Brain microvascular endothelial cell (primary cell): Measurements from ENCODE around the gene USH1G.

Source experiments
- DNase-seq: peaks from one replicate; pipeline ENCODE4 v3.0.0-alpha.2; 2020
- H3K27ac ChIP-seq: fragments of 250-450 bp; sonication (Bioruptor Pico); 2 replicates; pipeline ENCODE4 v1.5.1; 2020; ENCODE audit warnings: mild to moderate bottlenecking, moderate library complexity
- H3K27me3 ChIP-seq: fragments of 250-450 bp; sonication (Bioruptor Pico); replicated peaks from 2 replicates; pipeline ENCODE4 v1.5.1; 2020; ENCODE audit warnings: mild to moderate bottlenecking
- H3K36me3 ChIP-seq: fragments of 250-450 bp; sonication (Bioruptor Pico); replicated peaks from 2 replicates; pipeline ENCODE4 v1.5.1; 2020; ENCODE audit warnings: mild to moderate bottlenecking
- H3K4me3 ChIP-seq: 2 replicates; pipeline ENCODE4 v1.5.1; 2011; ENCODE audit warnings: low read depth, mild to moderate bottlenecking, control low read depth, low read length, moderate library complexity
- in situ Hi-C: cut with HindIII; loops from 2 replicates; pipeline ENCODE4 v1.10.0; 2017; ENCODE audit warnings: low sequenced_read_pairs, low pct_ligation_motif_present
- TF ChIP-seq, protein P1 (sequence below): IDR thresholded peaks from 2 replicates; pipeline ENCODE4 v1.5.1; 2011; ENCODE audit warnings: low read depth, mild to moderate bottlenecking, moderate library complexity, low read length, control low read depth, inconsistent platforms; ENCODE audit errors: missing control alignments

USH1G gene

DNA sequence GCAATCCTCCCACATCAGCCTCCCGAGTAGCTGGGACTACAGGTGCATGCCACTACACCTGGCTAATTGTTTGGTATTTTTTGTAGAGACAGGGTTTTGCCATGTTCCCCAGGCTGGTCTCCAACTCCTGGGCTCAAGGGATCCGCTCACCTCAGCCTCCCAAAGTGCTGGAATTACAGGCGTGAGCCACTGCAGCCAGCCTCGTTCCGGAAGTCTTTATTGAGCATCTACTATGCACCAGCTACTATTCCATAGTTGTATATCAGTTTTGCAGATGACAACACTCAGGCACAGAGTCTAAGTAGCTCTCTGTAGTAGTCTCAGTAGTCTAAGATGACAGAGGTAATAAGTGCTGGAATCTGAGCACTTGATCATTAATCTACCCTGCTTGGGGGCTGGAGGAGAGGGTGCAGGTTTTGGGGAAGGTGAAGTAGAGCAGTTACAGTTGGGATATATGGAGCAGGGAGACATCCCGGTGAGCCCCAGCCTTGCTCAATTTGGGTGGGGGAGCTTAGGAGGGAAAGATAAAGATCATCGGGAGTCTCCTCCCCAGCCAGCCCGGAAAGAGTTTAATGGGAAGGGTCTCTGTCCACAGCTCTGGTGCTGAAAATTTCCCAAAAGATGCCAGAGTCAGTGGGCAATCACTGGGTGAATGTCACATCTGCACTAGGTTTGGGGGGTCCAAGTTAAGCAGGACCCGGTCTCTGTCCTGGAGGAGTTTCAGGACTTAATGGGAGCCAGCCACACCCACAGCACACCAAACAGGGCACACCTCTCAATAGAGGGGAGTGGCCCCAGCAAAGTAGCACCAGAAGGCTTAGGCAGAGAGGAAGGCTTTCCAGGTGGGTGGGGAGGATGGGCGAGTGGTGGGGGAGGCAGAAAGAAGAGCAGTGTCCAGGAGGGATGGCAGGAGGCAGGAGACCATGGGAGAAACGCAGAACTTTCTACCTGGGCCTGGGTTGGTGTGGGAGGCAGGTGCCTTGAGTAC is 14.3 kb upstream of the USH1G start:
- DNase-seq: no peak
- TF ChIP-seq, protein P1, sequence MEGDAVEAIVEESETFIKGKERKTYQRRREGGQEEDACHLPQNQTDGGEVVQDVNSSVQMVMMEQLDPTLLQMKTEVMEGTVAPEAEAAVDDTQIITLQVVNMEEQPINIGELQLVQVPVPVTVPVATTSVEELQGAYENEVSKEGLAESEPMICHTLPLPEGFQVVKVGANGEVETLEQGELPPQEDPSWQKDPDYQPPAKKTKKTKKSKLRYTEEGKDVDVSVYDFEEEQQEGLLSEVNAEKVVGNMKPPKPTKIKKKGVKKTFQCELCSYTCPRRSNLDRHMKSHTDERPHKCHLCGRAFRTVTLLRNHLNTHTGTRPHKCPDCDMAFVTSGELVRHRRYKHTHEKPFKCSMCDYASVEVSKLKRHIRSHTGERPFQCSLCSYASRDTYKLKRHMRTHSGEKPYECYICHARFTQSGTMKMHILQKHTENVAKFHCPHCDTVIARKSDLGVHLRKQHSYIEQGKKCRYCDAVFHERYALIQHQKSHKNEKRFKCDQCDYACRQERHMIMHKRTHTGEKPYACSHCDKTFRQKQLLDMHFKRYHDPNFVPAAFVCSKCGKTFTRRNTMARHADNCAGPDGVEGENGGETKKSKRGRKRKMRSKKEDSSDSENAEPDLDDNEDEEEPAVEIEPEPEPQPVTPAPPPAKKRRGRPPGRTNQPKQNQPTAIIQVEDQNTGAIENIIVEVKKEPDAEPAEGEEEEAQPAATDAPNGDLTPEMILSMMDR: no peak
- Histone ChIP-seq H3K27ac (no peak overlapping the region), H3K36me3 (no peaks in the 10 kb centered on the region), H3K4me3 (no peak overlapping the region), H3K27me3 (peaks cover 46% of the 10 kb centered on the region)
- in situ Hi-C loops: no loop called here

DNA sequence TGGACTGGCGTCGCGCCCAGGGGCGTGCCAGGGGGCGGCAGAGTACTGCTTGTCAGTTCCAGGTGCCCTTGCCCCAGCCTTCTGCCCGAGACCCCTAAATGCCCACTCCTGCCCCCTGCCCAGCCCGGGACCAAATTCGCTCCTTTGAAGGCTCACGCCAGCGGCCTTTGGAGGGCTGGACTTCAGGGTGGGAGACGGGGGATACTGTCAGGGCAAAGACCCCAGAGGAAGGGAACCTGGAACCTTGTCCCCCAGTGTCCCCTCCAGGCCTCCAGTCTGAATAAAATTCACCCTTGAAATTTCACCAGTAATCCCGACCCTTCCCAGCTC is 13.4 kb upstream of the USH1G start:
- H3K4me3 ChIP-seq: no peak overlapping the region
- H3K36me3 ChIP-seq: no peaks in the 10 kb centered on the region
- H3K27me3 ChIP-seq: peaks cover 48% of the 10 kb centered on the region
- no peak overlapping the region for H3K27ac ChIP-seq
- no peak for DNase-seq
- TF ChIP-seq, protein P1: no peak
- in situ Hi-C loops: no loop called here

DNA sequence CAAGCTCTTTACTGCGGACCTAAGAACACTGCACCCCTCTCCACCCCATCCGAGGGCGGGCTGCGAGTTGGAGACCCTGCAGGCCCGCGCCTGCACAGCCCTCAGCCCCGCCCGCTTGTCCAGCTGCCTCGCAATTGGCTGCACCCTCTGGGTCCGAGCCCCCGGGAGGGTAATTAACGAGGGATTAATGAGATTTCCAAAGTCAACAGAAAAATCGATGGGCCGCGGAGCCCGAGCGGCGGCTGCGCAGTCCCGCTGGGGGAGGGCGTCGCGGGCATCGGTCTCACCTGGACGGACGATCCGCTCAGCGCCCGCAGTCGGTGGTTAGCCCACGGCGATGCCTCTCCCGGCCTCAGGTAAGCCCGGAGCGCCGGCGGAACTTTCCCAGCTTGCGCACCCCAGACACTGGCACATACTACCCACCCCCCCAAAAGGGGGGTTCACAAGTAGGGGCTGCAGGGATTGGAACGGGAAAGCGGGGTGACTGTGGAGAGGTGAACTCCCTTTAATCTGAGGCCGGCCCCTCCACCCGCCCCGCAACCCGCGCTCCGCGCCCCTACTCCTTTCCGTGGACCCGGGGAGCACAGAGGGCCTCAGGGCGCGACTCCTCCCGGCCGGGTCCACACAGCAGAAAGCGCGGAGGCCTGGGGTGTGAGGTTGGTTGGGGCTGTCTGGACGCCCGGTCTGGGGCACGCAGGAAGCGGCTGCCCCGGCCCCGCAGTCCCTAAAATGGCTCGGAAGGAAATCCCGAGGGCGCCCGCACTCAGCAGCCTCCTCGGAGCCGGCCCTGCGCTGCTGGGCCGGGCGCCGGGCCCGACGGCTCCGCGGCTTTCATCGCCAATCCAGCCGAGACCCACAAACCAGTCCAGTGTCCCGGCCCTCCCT is 12.8 kb upstream of the USH1G start, which contains the start of gene OTOP3:
Gene OTOP3, plus strand, starts transcription at position 314 of the 885 bp plus-strand sequence. Its CDS starts 24 bp downstream, at position 338.
- Histone ChIP-seq H3K36me3 (no peaks in the 10 kb centered on the region), H3K27ac (no peak within 1 kb of the TSS), H3K4me3 (no peak within 1 kb of the TSS), H3K27me3 (peaks cover 48% of the 10 kb centered on the region)
- in situ Hi-C loops: no loop called here
- DNase-seq: no peak
- TF ChIP-seq, protein P1: no peak

DNA sequence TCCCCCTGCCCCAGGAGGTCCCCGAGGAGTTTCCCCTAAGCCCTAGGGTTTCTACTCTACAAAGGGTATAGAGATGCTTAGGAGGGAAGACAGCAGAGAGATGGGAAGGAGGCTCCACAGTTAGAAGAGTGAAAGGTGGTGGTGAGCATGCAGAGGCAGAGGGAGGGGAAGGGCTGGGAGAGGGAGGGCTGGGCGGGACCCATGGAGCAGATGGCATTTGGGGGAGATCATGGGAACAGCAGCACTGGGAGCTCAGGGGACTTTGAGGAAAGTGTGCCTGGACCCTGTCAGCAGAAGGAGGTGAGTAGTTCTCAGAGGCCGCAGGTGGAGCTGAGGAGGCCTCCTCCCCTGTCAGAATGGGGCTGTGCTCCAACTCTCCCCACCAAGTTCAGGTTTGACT is 12.0 kb upstream of the USH1G start:
- no peak overlapping the region for H3K4me3 ChIP-seq
- no peak for DNase-seq
- no peak overlapping the region for H3K27ac ChIP-seq
- H3K36me3 ChIP-seq: no peaks in the 10 kb centered on the region
- TF ChIP-seq, protein P1: no peak
- peaks cover 48% of the 10 kb centered on the region for H3K27me3 ChIP-seq
- in situ Hi-C loops: no loop called here

DNA sequence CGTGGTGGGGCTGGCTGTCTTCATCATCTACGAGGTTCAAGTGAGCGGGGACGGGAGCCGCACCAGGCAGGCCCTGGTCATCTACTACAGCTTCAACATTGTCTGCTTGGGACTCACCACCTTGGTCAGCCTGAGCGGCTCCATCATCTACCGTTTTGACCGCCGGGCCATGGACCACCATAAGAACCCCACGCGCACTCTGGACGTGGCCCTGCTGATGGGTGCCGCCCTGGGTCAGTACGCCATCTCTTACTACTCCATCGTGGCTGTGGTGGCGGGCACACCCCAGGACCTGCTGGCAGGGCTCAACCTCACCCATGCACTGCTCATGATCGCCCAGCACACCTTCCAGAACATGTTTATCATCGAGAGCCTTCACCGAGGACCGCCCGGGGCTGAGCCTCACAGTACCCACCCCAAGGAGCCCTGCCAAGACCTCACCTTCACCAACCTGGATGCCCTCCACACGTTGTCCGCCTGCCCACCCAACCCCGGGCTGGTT is 7.5 kb upstream of the USH1G start:
- Histone ChIP-seq H3K36me3 (no peaks in the 10 kb centered on the region), H3K27me3 (peaks cover 36% of the 10 kb centered on the region), H3K4me3 (no peak overlapping the region), H3K27ac (no peak overlapping the region)
- no peak for DNase-seq
- TF ChIP-seq, protein P1: no peak
- in situ Hi-C loops: no loop called here
